Measurements from ENCODE around the gene PAQR9.

Gene PAQR9

DNA sequence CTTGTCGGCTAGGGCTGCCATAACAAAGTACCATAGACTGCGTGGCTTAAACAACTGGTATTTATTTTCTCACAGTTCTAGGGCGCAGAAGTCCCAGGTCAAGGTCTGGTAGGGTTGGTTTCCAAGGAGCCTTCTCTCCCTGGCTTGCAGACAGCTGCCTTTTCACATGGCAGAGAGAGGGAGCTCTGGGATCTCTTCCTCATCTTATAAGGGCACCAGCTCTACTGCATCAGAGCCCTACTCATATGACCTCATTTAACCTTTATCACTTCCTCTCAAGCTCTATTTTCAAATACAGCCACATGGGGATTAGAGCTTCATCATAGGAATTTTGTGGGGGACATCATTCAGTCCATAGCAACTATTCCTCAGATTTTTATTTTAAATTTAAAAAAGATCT, 17.6 kb upstream of the PAQR9 start:
- DNase-seq, result no peak

DNA sequence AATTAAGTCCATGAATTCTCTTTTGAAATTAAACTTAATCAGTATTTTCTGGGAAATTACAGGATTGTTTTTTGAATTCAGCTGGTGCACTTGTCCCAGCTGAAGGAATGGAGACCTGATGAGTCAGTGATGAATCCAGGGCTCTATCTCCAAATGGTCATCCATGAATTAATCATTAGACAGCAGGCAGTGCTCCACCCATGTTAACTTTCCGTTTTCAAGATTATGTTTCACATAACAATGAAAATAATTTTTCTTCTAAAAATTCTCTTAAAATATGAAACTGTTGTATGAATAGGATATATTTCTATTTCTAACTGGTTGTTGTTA, 13.9 kb upstream of the PAQR9 start:
- DNase-seq, result no peak

DNA sequence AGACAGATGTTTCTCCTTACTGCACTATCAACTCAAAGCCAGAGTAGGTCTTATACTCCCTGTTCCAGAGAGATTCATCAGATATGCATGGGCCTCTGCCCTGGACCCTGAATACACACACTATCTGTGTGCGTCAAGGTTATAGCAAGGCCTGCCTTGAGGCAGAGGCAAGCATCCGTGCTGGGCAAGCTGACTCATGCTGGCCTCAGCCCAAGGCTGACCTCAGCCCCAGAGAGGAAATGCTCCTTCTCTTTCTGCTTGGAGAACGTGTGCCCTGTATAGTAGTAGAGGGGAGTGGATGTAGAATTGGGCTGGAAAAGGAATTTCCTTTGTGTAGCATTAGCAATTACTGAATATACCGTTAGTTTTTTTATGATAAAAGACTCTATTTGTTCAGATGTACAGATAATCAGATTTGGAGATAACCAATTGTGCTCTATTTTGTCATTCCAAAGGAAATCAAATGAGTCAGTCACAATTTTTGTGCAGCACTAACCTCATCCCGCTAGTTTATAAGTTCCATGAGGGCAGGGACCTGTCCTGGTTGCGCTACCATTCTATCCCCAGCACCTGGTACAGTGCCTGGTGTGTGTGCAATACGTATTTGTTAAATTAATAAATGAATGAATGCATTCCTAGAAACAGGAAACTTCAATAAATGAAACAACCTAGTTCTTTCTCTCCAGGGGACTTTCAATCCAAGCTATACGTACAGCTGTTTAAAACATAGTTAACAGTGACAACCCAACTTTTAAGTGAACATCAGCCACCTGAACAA, 13.3 kb upstream of the PAQR9 start:
- no peak for DNase-seq

DNA sequence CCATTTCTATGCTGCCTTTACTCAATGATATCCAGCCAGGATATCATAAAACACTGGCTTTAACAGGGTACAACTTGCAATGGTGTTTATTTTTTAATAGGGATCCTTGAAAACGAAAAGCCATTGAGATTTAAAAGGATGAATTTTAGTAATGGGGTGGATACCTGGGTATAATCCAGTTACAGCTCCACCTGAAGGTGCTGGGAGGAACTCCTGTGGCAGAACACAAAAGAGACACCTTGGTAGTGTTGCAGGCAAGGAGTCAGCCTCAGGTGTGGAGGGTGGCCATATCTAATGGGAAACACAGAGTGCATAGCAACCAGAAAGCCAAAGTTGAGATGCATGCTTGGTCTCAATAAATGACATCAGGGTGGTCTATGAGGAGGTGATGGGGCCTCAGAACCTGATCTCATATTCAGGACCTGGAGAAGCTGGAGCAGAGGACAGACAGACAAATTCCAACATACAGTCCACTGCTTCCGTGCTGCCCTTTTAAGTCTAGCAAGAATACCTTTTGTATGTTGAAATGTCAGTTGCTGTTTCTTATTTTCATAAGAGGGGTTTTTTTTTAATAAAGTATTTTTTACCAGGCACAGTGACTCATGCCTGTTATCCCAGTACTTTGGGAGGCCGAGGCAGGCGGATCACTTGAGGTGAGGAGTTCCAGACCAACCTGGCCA, 12.0 kb upstream of the PAQR9 start:
- DNase-seq, result no peak

DNA sequence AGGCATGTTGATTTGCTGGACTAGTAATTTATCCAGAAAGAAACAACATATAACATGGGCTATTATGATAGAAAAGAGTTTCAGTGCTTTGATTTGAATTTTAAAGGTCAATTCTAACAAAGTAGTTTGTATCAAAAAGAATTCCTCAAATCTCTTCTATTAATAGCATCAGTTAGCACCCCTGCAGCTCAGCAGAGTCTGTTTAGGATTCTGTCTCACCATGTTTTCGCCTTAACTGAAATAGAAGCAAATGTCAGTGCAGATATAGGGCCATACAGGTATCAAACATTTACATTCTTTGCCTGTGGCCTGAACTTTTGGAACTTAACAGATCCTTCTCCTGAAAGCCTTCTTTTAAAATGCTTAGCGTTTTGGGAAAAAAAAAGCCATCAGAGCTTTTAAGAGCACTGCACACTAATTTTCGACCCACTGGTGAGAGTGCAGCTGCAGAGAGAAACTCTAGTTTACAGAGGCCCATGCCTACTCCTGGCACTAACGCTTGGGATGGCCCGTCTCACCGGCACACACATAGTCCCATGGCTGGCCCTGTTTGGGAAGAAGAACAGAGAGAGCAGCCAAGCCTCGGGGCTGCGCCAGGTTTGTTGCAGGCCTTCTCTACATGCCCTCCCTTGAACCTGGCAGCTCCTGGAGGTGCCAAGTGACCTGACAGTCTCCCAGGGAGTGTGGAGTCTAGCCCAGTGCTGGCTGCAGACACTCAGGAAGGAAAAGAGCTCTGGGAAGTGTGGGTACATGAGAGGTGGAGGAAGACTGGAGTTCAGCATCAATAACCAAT, 9.9 kb upstream of the PAQR9 start:
- no peak for DNase-seq

DNA sequence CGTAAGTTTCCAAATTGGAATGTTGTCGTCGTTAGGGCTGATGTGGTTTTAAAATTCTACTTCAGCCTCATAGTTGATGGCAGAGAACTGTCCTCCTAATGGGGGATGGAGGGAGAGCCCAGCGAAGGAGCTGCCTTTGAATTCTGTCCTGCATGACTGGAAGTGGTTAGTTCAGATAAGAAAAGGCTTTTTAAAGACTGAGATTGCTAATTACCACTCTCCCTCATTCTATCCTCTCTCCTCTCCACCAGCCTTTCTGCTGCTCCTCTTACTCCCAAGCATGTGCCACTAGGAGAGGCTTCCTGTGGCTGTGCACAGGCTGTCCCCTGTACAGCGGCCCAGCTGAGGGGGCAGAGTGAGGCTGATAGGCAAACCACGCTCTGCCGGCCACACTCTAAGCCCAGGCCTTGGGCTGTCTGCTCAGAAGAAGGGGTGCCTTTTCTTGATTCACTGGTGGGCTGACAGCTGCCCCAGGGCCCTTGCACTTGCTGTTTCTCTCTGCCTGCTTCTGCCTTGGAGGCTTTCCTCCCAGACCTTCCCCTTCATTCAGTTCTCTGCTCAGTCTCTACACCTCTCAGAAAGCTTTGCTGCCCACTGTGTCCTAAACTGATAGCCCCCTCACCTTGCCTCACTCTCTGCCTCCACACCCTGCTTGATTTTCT, 8.7 kb upstream of the PAQR9 start:
- DNase-seq, result no peak

DNA sequence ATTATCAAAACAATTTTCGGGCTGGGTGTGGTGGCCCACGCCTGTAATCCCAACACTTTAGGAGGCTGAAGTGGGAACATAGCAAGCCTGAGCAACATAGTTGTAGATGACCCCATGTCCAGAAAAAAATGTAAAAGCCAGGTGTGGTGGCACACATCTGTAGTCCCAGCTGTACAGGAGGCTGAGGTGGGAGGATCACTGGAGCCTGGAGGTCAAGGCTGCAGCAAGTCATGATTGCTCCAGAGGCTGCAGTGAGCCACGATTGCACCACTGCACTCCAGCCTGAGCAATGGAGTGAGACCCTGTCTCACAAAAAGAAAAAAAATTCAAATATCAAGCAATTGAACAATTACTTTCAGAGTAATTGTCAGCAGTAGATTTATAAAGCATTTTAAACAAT, 8.0 kb upstream of the PAQR9 start:
- DNase-seq, result no peak

DNA sequence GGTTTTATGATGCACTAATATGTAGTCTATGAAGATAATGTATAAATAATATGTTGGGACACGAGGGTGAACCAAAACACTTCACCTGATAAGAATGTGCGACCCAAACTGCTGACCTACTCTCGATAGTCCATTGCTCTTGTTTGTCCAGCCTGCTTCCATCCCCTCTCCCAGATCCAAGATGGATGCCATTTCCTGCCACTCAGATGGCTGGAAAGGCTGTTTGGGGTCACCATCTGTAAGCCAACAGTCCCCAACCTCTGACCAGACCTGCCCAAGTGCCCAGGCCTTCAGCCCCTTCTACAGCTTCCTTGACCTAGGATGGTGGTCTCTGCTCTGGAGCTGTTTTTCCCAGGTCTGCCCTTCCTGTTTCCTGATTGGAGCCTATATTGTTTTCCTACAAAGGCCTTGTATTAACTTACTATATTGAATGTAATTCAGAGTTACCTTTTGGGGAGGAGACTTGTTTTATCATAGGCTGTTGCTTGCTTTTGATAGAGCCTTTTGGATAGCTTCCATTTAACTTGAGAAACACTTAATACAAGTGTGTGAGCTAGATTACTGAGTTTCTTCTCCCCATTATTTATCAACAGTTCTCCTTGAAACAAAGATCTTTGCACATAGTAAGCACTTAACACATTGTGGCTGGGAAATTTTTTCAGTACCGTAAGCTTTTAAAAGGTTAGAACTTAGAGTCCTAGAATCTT, 5.0 kb upstream of the PAQR9 start:
- DNase-seq, result no peak

DNA sequence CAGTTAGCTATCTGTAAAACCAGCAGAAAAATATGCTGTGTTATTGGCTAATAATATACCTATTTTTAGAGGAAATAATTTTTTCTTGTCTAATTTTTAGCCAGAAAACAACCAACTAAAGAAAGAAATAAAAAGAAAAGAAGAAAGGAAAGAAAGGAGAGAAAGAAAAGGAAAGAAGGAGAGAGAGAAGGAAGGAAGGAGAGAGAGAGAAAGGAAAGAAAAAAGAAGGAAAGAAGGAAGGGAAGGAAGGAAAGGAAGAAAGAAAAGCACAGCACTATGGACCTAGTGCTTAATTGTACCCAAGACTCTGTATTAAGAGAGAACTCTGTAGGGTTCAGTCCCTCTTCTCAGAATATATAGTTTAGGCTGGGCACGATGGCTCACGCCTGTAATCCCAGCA, 3.3 kb upstream of the PAQR9 start:
- DNase-seq, result no peak

DNA sequence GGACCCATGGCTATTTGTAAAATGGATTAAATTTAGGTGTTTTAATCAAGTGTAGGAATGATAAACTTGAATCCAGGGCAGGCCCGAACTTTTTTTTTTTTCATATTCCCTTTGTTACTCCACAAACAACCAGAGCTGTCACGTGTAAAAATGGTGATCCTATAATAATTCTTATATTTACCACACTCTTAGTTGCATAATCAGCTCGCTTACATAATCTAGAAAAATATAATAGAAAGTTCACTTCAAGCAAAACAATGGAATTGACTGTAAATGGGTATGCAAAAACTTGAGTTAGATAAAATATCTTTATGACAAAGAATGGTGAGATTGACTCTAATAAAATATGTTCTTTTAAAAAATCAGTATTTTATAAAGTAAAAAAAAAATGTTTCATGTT, 2.1 kb upstream of the PAQR9 start:
- DNase-seq, result no peak

DNA sequence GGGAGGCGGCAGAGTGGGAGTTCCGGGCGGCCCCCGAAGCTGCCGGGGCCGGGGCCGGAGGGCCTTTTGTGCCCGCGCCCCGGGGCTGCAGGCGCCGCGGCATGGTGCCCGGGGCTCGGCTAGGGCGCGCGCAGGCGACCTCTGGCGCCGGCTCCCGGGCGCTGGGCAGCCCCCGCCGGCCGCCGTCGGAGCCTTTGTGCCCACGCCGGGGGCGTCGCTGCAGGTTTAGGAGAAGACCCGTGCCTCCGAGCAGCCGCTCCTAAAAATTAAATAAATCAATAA, 299 bp downstream of the PAQR9 start:
- DNase-seq, result no peak

DNA sequence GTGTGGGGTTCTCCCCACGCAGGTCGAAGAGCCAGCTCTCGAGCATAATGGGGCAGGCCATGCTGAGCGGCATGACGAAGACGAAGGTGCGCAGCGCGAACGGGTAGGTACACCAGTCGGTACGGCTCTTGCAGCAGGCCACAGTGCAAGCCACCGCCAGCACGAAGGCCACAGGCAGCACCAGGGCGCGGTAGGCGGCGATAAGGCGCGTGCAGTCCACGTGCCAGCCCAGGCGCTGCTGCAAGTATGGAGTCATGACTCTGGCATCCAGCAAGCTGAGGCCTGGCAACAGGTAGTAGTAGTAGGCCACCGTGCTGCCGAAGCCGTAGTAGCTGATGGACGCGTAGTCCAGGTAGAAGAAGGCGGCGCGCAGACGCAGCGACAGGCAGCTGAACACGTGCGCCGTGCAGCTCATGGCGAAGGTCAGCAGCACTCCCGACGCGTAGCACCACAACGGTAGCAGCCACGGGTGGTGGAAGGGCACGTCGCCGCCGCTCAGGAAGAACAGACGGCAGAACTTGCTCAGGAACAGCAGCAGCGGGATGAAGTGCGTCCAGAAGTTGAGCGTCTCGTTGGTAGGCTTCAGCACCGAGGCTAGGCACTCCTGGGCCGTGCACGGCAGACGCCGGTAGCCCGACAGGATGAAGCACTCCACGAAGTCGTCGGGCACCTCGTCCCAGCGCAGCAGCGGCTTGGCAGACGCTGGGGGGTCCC, 797 bp downstream of the PAQR9 start:
- DNase-seq, result no peak

DNA sequence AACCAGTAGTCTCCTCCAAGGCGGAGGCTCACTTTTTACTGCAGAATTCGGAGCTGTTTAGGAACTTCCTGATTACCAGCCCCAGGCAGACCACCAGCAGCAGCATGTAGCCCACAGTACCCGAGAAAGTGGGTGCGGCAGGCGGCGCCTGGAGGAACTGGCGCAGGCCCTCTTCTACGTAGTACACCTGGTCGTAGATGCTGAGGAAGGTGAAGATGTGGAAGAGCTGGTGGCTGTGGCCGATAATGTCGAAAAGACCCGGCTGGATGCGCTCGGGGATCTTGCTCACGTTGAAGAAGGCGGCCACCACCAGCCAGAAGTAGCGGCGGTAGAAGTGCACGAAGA, 1.3 kb downstream of the PAQR9 start:
- no peak for DNase-seq

DNA sequence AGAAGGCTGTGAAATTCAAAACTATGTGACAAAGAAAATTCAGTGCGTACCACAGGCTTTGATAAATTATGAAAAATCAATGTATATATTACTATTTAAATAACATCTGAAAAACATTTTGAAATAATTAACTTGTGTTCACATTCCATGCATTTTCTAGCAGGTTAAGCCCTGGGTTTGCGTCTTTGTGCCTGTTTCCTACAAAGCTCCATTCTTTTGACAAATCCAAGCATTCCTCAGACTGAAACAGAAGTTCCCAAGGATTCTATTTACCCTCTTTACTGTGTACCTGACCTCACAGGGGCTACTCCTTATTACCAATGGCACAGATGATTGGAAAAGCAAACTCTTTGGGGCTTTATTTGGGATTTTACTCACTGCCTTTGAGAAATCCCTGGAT, 1.9 kb downstream of the PAQR9 start:
- no peak for DNase-seq

DNA sequence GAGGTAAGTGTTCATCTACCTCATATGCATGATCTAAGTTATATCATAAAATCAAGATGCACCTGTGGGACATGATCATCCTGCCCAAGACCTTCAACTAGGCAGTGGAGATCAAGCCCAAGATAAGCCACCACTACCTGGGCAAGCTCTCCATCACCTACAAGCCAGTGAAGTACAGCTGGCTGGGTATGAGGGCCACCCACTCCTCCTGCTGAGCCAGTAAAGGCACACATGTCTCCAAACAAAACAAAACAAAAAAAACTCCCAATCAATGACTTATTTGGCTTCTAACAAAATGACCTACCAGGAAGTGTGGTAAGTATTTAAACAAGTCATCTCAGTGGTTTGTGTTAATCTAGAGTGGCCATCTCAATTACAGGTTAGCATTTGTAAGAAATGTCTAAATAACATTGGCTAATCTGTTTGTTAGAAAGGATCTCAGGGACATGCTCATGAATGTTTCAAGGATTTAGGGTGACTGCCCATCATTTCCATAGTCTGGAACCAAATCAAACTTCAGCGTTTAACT, 3.1 kb downstream of the PAQR9 start:
- no peak for DNase-seq

DNA sequence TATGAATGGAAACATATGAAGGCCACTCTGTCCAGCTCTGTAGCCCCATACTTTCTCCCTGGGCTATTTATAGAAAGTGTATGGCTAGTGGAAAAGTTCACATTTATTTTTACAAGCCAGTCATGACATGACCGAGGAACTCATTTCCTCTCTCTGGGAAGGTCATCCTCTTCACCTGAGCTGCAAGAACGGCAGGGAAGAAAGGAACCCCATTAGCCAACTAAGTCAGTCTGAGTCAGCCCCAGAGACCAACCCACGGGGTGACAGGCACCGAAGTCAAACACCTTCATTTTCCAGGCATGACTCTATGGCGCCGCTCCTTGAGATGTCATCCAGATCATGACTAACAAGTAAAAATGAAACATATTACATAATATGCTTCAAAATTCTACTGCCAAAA, 4.8 kb downstream of the PAQR9 start:
- no peak for DNase-seq

DNA sequence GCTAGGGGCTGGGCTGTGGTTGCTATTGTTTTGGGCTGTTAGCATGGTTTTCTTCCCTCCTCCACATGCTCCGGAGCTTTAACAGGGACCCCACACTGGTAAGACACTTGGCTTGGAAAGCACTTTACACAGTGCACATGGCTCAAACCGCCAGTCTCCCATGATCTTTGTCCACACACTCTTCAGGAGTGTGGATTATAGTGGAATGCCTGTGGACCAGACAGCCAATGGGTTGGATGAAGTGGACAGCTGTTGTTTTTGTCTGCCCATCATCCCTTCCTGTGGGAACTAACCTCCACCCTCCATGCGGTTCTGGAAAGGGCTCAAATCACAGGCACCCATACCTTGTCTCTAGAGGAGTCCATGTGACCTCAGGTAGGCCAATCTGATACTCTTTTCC, 10.0 kb downstream of the PAQR9 start:
- DNase-seq, result no peak

DNA sequence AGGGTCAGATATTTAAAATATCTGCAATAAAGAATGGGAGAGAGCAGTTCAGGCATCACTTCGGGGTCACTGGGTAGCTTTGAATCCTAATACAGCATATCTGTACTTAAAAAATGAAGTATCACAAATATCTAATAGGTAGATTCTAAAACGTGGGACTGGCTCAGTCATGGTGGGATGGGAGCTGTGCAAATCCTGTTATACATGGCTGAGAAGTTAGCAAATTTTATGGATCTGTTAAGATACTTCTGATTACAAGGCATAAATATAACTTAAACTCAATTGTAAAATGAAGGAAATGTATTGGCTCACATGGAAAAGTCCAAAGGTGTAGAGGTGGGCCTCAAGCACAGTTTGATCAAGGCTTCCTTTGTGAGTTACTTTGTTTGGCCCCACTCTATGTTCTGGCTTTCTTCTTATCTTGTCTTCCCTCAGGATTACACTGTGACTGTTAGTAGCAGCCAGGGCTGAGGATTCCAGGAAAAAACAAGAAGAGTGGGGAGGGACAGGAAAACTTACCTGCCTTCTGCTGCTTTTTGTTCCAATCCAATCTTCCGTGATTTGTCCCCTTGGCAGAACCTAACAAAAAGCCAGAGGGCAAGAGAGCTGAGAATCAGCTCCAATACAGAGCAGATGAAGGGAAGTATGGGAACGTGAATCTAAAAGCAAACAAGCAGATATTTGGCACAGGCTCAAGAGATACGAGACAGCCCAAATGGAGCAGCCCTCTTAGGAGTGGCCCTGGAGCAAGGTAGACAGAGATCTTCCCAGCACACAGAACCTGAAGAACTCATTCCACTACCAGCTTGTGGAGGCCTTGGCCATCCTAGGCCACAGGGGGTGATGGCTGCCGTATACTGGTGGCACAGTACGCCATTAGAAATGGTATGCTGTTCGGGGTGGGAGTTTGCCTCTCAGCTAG, 10.9 kb downstream of the PAQR9 start:
- no peak for DNase-seq

DNA sequence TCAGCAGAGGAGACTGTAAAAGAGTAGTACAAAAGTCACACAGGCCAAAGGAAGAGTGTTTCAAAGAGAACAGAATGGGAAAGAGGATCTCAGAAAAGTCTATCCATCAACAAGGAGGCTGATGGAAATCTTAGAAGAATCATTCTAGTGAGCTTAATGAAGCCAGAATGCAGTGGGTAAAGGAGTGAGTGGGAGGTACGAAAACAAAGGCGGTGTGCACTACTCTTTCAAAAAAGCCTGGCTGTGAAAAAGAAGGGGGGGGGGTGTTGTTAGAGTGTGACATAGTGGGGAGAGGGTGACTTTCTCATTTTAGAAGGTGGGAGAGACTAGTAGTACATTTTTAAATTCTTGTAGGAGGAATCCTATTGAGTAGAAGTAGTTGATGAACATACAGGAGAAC, 11.7 kb downstream of the PAQR9 start:
- DNase-seq, result no peak

DNA sequence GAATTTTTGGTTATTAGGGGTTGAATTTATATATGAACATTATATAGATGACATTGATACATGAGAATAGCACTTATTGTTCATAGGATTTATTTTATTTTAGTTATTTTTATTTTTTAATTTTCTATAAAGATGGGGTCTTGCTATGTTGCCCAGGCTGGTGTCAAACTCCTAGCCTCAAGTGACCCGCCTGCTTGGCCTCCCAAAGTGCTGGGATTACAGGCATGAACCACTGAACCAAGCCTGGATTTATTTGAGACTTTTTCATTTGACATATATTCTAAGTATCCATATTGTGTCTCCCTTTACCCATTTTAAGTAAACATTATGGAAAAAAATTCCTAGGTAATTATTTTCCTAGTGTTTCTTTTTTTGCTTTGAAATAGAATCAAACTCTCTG, 12.5 kb downstream of the PAQR9 start:
- DNase-seq, result no peak
